Prostate gland (tissue), 2 donors: ENCODE data around the gene NAALADL2.

ENCODE experiments used
- CTCF ChIP-seq, 4 experiments: fragments of 200-600 bp in 2 of 4; fragments of 450-650 bp in 2 of 4; sonication (generic) in 2 of 4; IDR thresholded peaks; 1 replicate in 3 of 4; 2 replicates in 1 of 4; pipeline ENCODE4 v1.5.1; 2016 to 2019; ENCODE audit warnings: antibody characterized with exemption in 4 of 4, mild to moderate bottlenecking in 2 of 4, moderate library complexity in 2 of 4
- POLR2A ChIP-seq: fragments of 450-650 bp; IDR thresholded peaks from one replicate; pipeline ENCODE4 v1.6.1; 2016; ENCODE audit warnings: antibody characterized with exemption, mild to moderate bottlenecking

DNA sequence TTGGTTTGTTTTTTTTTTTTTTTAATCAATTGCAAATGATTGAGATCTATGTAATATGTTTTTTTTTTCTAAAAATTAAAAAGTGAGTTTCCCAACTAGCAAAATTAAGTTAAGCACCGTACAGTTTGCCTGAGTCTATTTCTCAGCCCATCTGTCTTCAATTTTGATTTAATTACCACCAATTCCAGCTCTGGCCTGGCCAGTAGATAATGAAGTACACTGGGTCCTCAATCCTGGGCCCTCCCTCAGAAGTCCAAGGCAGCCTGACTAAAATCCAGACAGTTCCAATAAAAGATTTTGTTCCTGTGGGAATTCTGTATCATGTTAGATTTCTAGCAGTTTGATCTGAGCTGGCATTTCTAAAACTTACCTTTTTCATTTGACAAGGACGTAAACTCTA lies 887.2 kb downstream of the NAALADL2 start:
- TF ChIP-seq CTCF (IDR thresholded peaks at IDR 0.05) (no peak), POLR2A (no peak)
